ENCODE data around the gene PPFIBP1. TPM values are rescaled to one million over a fixed set of nuclear protein-coding genes. Genes with fewer than 3 reads are reported as not detected.

The PPFIBP1 gene
- polyA plus RNA-seq, 1 donor (not counting 4 experiments of a cell fraction or from before 2014, with no cell fraction given): 83.5 TPM

DNA sequence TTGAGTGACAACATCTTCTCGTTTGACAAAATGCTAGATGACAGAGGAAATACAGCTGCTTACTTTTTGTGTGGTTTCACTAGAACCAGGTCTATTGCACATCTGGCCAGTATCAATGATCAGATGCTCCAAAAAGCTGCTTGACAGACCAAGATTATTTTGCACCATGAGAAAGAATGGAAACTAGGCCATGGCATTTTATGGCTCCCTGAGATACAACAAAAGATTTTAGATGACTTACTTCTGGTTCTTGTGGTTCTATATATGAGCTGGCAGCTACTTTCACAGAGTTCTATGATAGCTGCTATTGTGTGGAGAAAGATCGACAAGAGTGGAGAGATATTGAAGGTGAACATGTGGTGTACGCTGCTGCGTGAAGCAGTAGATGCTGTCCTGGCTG is 25.9 kb upstream of the PPFIBP1 start:
- DNase-seq (ENCODE audit: low read depth, low spot score) (no peak), FAIRE-seq (no peak)
- no peaks in the 10 kb centered on the region for H3K27me3 ChIP-seq (ENCODE audit: control insufficient read depth, extremely low read depth, insufficient read depth, low read length)
- no peaks in the 10 kb centered on the region for H3K9me3 ChIP-seq (ENCODE audit: control insufficient read depth, low read depth, low read length)
- no peak overlapping the region for H2AFZ ChIP-seq (ENCODE audit: control insufficient read depth, low read length)
- H3K4me2 ChIP-seq (ENCODE audit: control insufficient read depth, extremely low read depth, insufficient read depth, low read depth, low read length): no peak overlapping the region
- no peaks in the 10 kb centered on the region for H3K79me2 ChIP-seq (ENCODE audit: control insufficient read depth, insufficient read depth, low read length)
- no peak overlapping the region for H3K27ac ChIP-seq (ENCODE audit: control insufficient read depth, insufficient read depth, low read length)
- H3K4me3 ChIP-seq (ENCODE audit: control insufficient read depth in 2 of 3, extremely low read depth in 1 of 3, insufficient read depth in 2 of 3, low read depth in 1 of 3, low read length in 3 of 3): no peak overlapping the region
- H3K36me3 ChIP-seq (ENCODE audit: control insufficient read depth in 2 of 2, extremely low read depth in 1 of 2, insufficient read depth in 2 of 2, low read length in 2 of 2): no peaks in the 10 kb centered on the region
- dilution Hi-C loops (cut with MboI; ENCODE audit: extremely low pct_ligation_motif_present, low sequenced_read_pairs): no loop called here
- H3K9ac ChIP-seq (ENCODE audit: control insufficient read depth, extremely low read depth, insufficient read depth, low read length): no peak overlapping the region
- no peaks in the 10 kb centered on the region for H4K20me1 ChIP-seq (ENCODE audit: control insufficient read depth, extremely low read depth, insufficient read depth, low read length)
- H3K9me1 ChIP-seq (ENCODE audit: control insufficient read depth, extremely low read depth, insufficient read depth, low read length): no peaks in the 10 kb centered on the region
- no peak for TF ChIP-seq EZH2 (IDR thresholded peaks at IDR 0.05; ENCODE audit: low read length)
- TF ChIP-seq, protein P1, sequence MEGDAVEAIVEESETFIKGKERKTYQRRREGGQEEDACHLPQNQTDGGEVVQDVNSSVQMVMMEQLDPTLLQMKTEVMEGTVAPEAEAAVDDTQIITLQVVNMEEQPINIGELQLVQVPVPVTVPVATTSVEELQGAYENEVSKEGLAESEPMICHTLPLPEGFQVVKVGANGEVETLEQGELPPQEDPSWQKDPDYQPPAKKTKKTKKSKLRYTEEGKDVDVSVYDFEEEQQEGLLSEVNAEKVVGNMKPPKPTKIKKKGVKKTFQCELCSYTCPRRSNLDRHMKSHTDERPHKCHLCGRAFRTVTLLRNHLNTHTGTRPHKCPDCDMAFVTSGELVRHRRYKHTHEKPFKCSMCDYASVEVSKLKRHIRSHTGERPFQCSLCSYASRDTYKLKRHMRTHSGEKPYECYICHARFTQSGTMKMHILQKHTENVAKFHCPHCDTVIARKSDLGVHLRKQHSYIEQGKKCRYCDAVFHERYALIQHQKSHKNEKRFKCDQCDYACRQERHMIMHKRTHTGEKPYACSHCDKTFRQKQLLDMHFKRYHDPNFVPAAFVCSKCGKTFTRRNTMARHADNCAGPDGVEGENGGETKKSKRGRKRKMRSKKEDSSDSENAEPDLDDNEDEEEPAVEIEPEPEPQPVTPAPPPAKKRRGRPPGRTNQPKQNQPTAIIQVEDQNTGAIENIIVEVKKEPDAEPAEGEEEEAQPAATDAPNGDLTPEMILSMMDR (optimal IDR thresholded peaks at IDR 0.05 in 1 of 3, IDR thresholded peaks at IDR 0.05 in 1 of 3, conservative IDR thresholded peaks at IDR 0.05 in 1 of 3; ENCODE audit: extremely low read depth in 1 of 3, insufficient read depth in 2 of 3, low read length in 3 of 3): no peak
- peaks cover 5% of the 10 kb centered on the region for H3K4me1 ChIP-seq (ENCODE audit: control insufficient read depth, extremely low read depth, insufficient read depth, low read length)

DNA sequence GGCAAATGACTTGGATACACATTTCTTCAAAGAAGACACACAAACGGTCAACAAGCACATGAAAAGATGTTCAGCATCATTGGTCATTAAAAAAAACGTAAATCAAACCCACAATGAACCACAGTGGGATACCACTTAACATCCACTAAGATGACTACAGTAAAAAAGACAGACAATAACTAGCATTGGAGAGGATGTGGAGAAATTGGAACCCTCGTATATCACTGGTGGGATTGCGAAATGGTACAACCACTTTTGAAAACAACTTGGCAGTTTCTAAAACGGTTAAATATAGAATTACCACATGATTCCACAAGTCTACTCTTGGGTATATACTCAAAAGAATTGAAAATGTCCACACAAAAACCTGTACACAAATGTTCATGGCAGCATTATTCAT is 25.2 kb upstream of the PPFIBP1 start:
- TF ChIP-seq EZH2 (IDR thresholded peaks at IDR 0.05; ENCODE audit: low read length): no peak
- TF ChIP-seq, protein P1 (optimal IDR thresholded peaks at IDR 0.05 in 1 of 3, IDR thresholded peaks at IDR 0.05 in 1 of 3, conservative IDR thresholded peaks at IDR 0.05 in 1 of 3; ENCODE audit: extremely low read depth in 1 of 3, insufficient read depth in 2 of 3, low read length in 3 of 3): no peak
- FAIRE-seq (no peak), DNase-seq (ENCODE audit: low read depth, low spot score) (no peak)
- Histone ChIP-seq H3K27ac (ENCODE audit: control insufficient read depth, insufficient read depth, low read length) (no peak overlapping the region), H3K27me3 (ENCODE audit: control insufficient read depth, extremely low read depth, insufficient read depth, low read length) (no peaks in the 10 kb centered on the region), H2AFZ (ENCODE audit: control insufficient read depth, low read length) (no peak overlapping the region), H4K20me1 (ENCODE audit: control insufficient read depth, extremely low read depth, insufficient read depth, low read length) (no peaks in the 10 kb centered on the region), H3K4me1 (ENCODE audit: control insufficient read depth, extremely low read depth, insufficient read depth, low read length) (no peaks in the 10 kb centered on the region), H3K4me2 (ENCODE audit: control insufficient read depth, extremely low read depth, insufficient read depth, low read depth, low read length) (no peak overlapping the region), H3K79me2 (ENCODE audit: control insufficient read depth, insufficient read depth, low read length) (no peaks in the 10 kb centered on the region), H3K9me1 (ENCODE audit: control insufficient read depth, extremely low read depth, insufficient read depth, low read length) (no peaks in the 10 kb centered on the region), H3K4me3 (ENCODE audit: control insufficient read depth in 2 of 3, extremely low read depth in 1 of 3, insufficient read depth in 2 of 3, low read depth in 1 of 3, low read length in 3 of 3) (no peak overlapping the region), H3K9ac (ENCODE audit: control insufficient read depth, extremely low read depth, insufficient read depth, low read length) (no peak overlapping the region), H3K9me3 (ENCODE audit: control insufficient read depth, low read depth, low read length) (no peaks in the 10 kb centered on the region), H3K36me3 (ENCODE audit: control insufficient read depth in 2 of 2, extremely low read depth in 1 of 2, insufficient read depth in 2 of 2, low read length in 2 of 2) (no peaks in the 10 kb centered on the region)
- dilution Hi-C loops (cut with MboI; ENCODE audit: extremely low pct_ligation_motif_present, low sequenced_read_pairs): no loop called here
